GM18511 (cell line): Measurements from ENCODE around the gene HOXA5.

Experiments
- ATAC-seq: cut with Tn5 transposase; IDR thresholded peaks from one replicate; pipeline ENCODE4 v1.9.1; 2021; ENCODE audit warnings: mild to moderate bottlenecking, moderate library complexity; ENCODE audit not compliant: unreplicated experiment

The HOXA5 gene

GRCh38 chr7:27109466-27110185 is 33.9 kb downstream of the HOXA5 start:
- no peak for ATAC-seq

DNA sequence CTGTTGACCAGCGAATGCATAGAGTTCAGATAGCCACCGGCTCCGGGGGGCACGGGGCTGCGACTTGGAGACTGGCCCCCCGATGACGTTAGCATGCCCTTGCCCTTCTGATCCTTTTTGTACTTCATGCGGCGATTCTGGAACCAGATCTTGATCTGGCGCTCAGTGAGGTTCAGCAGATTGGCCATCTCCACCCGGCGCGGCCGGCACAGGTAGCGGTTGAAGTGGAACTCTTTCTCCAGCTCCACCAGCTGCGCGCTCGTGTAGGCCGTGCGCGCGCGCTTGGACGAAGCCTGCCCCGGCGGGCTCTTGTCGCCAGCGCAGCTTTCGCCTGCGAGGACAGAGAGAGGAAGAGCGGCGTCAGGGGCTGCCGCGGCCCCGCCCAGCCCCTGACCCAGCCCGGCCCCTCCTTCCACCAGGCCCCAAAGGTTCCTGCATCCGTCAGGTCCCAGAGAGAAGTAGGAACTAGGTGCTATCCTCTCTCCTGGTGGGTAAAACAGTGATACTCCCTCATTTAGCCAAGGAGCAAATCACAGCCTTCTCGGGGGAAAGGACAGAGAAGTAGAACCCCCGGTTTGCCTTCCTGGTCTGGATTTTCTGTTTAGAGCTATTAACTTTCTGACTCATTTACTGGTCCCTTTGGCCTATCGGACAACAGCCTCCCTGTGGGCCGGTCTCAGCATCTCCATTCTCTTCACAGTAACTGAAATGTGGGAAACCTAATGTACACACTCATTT is 34.9 kb downstream of the HOXA5 start:
- ATAC-seq: no peak

DNA sequence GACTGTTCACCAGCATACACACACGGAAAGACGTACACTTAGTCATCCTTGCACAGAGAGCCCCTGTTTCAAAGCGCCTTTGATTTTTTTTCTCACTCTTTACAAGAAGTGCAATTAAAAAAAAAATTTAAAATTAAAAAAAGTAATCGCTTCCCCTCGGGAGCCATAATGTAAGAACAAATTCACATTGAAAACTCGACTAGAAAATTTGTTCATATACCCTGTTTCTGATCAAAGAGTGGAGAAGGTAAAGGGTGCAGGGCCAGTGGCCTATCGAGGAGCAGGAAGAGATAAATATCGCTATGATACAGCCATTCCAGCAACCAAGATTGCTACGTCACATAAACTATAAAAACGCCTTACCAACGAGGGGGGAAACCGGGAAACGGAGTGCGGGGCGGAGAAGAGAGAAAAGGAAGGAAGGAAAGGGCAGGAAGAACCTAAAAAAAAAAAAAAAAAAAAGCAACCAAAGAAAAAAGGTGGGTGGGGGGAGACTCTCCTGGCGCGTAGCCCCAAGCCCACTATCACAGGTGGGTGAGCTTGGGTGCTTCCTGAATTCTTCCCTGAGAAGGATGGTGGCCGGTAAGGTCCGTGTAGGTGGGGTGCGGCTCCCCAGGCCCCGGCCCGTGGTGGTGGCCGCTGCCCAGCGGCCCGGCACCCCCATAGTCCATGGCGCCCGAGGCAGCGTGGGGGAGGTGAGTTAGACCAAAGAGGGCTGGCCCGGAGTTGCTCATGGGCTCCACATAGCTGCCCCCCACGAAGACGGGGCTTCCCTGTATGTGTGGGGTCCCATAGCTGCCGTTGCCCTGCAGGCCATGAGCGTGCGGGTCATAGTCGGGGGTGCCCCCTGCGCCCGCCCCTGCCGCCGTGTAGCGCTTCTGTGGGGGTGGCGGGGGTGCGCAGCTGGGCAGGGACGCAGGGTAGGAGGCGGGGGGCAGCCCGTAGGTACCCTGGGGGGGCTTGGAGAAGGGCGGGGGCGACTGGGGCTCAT is 35.8 kb downstream of the HOXA5 start:
- no peak for ATAC-seq

- ATAC-seq: no peak
Measured at GRCh38 chr7:27106901-27107240, 36.6 kb downstream of the HOXA5 start.

- no peak for ATAC-seq
Measured at GRCh38 chr7:27106181-27106900, 37.1 kb downstream of the HOXA5 start.

- no peak for ATAC-seq
Measured at GRCh38 chr7:27105301-27106031, 38.0 kb downstream of the HOXA5 start.

GRCh38 chr7:27104341-27105058 is 39.0 kb downstream of the HOXA5 start:
- no peak for ATAC-seq

DNA sequence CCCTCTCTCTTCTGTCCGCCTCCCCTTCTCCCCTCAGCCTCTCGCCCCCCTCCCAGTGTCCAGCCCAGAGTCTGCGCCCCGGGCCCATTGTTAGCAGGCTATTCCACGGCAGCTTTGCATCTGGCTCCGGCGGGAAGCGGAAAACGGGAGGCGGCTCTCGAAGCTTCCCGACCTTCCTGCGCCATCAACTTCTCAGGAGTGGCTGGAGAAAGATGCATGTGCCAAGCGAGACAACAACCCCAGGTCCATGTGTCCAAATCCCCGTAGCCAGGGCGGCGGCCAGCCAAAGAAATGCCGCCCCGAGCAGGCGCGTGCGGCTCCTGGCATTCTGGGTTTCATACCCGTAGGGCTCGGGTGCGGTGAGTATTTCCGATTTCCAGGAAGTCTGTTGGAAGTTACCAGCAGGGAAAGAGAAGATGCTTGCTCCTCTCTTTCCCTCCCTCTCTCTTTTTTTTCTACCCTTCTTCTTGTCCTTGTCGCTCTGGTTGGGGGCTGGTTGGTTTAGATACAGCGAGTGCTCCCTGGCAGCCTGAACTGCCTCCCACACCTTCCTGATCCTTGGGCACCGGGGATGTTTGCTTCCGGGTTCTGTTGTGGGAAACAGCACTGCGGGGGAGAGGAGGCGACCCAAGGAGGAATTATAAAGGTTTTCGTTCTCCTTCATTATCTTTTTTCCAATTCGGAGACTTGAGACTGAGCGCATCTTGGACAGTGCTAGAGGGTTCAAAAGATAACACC is 39.8 kb downstream of the HOXA5 start:
- ATAC-seq: no peak

DNA sequence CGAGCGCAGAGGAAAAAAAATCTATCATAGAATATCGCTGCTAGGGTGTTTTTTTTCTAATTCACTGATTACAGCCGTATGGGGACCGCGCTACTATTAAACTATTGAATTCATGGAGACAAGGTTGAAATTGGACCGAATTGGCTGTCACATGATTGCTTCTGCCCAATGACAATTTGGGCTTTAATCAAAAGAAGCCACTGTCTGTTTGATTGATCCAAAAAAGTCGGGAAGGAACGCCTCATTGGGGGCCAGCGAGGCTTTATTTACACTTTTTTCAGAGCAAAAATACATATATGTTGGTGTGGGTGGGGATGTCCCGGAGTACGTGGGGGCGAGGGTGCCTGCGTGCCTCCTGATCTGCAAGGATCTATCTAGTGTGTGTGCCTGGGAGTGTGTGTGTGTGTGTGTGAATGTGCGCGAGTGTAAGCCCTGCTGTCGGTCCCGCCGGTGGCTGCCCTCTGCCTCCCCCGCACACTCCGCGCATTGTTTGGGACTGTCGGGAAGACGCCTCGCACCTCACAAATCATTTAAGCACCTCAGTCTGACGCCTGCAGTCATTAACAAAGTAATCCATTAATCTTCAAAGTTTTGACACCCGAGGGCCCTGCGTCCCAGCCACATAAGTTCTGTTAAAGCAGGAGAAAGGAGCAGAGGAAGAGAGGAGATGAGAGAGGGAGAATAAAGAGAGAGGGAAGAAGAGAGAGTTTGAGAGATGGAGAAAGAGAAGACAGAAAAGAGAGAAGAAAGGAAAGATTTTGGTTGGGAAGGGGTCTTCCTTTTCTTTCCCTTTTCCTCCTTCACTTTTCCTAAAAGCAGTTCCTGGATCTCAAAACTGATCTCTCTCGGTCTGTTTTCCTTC is 40.7 kb downstream of the HOXA5 start, which contains the start of gene HOXA2:
Gene HOXA2, minus strand, starts transcription at position 103 of the 862 bp plus-strand sequence. CDS start 183 bp downstream, outside the sequence.
- no peak for ATAC-seq

DNA sequence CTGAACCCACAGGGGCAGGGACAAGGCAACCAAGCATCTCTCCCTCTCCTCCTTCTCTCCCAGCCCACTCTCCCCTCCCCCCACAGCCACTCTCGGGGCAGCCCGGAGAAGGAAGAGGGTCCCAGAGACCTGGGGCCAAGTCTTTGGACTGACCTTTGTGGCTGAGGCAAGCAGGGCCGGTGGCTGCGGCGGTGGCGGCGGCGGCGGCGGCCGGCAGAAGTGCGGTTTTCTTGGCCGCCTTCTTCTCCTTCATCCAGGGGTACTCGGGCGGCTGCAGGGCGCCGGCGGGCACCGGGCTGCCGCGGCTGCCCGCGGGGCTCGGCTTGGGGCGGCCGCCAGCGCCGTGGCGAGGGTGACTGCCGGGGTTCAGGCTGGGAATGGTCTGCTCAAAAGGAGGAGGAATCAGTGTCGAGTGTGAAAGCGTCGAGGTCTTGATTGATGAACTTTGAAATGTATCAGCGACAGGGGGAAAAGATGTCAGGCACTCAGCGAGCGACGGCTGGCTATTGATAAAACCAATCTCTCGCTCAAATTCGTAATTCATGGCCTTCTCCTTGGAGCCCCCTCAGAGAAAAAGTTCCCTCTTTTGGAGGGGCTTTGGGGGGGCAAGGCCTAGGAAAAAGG is 41.4 kb downstream of the HOXA5 start:
- ATAC-seq: no peak

GRCh38 chr7:27101171-27101956 is 42.1 kb downstream of the HOXA5 start:
- no peak for ATAC-seq

- no peak for ATAC-seq
Measured at GRCh38 chr7:27100694-27101170, 42.7 kb downstream of the HOXA5 start.

DNA sequence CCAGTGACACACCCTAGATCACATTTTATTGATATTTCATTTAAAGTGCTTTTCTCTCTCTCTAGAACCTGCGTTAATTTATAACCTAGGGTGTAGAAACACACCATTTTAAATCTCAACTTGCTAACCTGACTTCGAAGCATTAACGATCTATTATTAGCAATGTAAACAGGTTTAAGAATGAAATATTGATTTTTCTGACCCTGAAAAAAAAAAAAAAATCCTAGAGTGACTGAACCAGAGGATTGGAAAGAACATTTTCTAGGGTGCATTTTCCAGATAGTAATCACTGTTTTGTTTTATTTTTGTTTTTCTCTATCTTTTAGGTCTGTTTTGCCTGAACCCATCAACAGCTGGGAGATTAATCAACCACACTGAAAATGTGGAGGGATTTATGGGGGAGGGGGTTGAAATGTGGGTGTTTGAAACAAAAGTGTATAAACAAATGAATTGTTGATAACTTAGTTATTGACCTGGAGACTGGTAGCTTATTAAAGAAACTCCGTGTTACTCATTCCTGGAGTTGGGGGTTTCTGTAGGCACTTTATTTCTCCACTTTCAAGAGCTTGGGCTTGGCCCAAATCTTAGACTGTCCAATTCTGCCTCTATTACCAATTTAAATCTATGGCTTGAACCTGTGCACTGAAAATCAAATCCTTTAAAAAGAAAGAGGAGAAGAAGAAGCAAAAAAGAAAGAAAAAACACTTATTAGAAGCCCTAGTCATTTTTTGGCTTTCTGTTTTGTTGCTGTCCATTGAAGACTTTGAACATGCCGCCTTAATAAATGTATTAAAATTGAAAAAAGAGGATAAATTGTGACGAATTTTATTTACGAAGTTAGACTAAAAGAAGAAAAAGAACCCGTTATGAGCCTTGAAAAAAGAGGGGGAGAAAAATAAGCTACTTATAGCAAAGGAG is 43.8 kb downstream of the HOXA5 start:
- ATAC-seq: no peak

- ATAC-seq: no peak
Measured at GRCh38 chr7:27098578-27099451, 44.7 kb downstream of the HOXA5 start.
